GM23338 (cell line): ENCODE measurements around the gene TAS2R41. TPM values are rescaled to one million over a fixed set of nuclear protein-coding genes. Genes with fewer than 3 reads are reported as not detected.

ENCODE experiments used
- ATAC-seq: fragments of 200-7000 bp; cut with Tn5 transposase; 3 replicates; pipeline ENCODE4 v1.9.1; 2020
- DNase-seq: peaks from one replicate; pipeline ENCODE4 v3.0.0-alpha.2; 2015; ENCODE audit warnings: low spot score
- H2AFZ ChIP-seq: fragments of 200-600 bp; sonication (generic); 2 replicates; pipeline ENCODE4 v1.8.0; 2016; ENCODE audit warnings: antibody characterized with exemption, mild to moderate bottlenecking, moderate library complexity
- H3F3A ChIP-seq: fragments of 200-600 bp; sonication (generic); replicated peaks from 2 replicates; pipeline ENCODE4 v1.8.0; 2017; ENCODE audit warnings: antibody characterized with exemption, mixed run types, low read depth
- H3K27ac ChIP-seq: fragments of 200-600 bp; sonication (generic); 2 replicates; pipeline ENCODE4 v1.6.1; 2016; ENCODE audit warnings: low read depth
- H3K27me3 ChIP-seq: fragments of 200-600 bp; sonication (generic); 2 replicates; pipeline ENCODE4 v1.8.0; 2016; ENCODE audit warnings: mild to moderate bottlenecking, mixed run types, moderate library complexity; ENCODE audit not compliant: insufficient read depth
- H3K36me3 ChIP-seq: fragments of 200-600 bp; sonication (generic); 2 replicates; pipeline ENCODE4 v1.8.0; 2016; ENCODE audit warnings: mild to moderate bottlenecking; ENCODE audit not compliant: insufficient read depth
- H3K4me1 ChIP-seq: fragments of 200-600 bp; sonication (generic); 2 replicates; pipeline ENCODE4 v1.8.0; 2016; ENCODE audit warnings: mild to moderate bottlenecking, moderate library complexity; ENCODE audit not compliant: insufficient read depth
- H3K4me2 ChIP-seq: fragments of 200-600 bp; sonication (generic); 2 replicates; pipeline ENCODE4 v1.7.1; 2017; ENCODE audit warnings: mixed run types
- H3K4me3 ChIP-seq: fragments of 200-600 bp; sonication (generic); 2 replicates; pipeline ENCODE4 v1.6.1; 2016; ENCODE audit warnings: mixed run types
- H3K79me2 ChIP-seq: fragments of 200-600 bp; sonication (generic); replicated peaks from 2 replicates; pipeline ENCODE4 v1.8.0; 2017; ENCODE audit warnings: mild to moderate bottlenecking; ENCODE audit not compliant: insufficient read depth
- H3K9me2 ChIP-seq: fragments of 200-600 bp; sonication (generic); 2 replicates; pipeline ENCODE4 v1.8.0; 2017; ENCODE audit not compliant: insufficient read depth
- H4K20me1 ChIP-seq: fragments of 200-600 bp; sonication (generic); replicated peaks from 2 replicates; pipeline ENCODE4 v1.8.0; 2017; ENCODE audit warnings: mild to moderate bottlenecking; ENCODE audit not compliant: insufficient read depth
- H3K27ac Mint-ChIP-seq: 2 replicates; pipeline ENCODE4 v1.8.0; 2020; ENCODE audit warnings: inconsistent platforms, mild to moderate bottlenecking, moderate library complexity, mixed read lengths
- H3K27me3 Mint-ChIP-seq: 3 replicates; pipeline ENCODE4 v1.8.0; 2022; ENCODE audit warnings: low read depth, mild to moderate bottlenecking, moderate library complexity, mixed read lengths, inconsistent platforms; ENCODE audit not compliant: insufficient read depth, poor library complexity
- H3K36me3 Mint-ChIP-seq: 3 replicates; pipeline ENCODE4 v1.8.0; 2021; ENCODE audit warnings: low read depth, mild to moderate bottlenecking, inconsistent platforms, moderate library complexity, mixed read lengths
- H3K4me1 Mint-ChIP-seq: 3 replicates; pipeline ENCODE4 v1.8.0; 2020; ENCODE audit warnings: mild to moderate bottlenecking, inconsistent platforms, mixed read lengths
- H3K4me3 Mint-ChIP-seq: 3 replicates; pipeline ENCODE4 v1.8.0; 2021; ENCODE audit warnings: moderate library complexity, mild to moderate bottlenecking, inconsistent platforms, mixed read lengths
- H3K9me3 Mint-ChIP-seq: 3 replicates; pipeline ENCODE4 v1.8.0; 2020; ENCODE audit warnings: moderate library complexity, mild to moderate bottlenecking, inconsistent platforms, mixed read lengths
- CTCF ChIP-seq, 2 experiments: fragments of 200-600 bp in 1 of 2; sonication (generic) in 1 of 2; conservative IDR thresholded peaks; 2 replicates each; pipeline versions ENCODE4 v1.5.1 to v1.6.1; 2016 to 2017; ENCODE audit warnings: antibody characterized with exemption in 2 of 2, low read depth in 2 of 2, mild to moderate bottlenecking in 2 of 2, moderate library complexity in 1 of 2
- JUNB ChIP-seq: IDR thresholded peaks from one replicate; pipeline ENCODE4 v1.6.1; 2016; ENCODE audit warnings: antibody characterized with exemption; ENCODE audit not compliant: unreplicated experiment
- STAT1 ChIP-seq: IDR thresholded peaks from one replicate; pipeline ENCODE4 v1.6.1; 2016; ENCODE audit warnings: antibody characterized with exemption; ENCODE audit not compliant: unreplicated experiment
- ZNF331 ChIP-seq: fragments of 250-450 bp; sonication (Bioruptor Pico); IDR thresholded peaks from 2 replicates; pipeline ENCODE4 v1.5.0; 2020; ENCODE audit warnings: low read depth, mild to moderate bottlenecking, moderate library complexity
- ZNF462 ChIP-seq: fragments of 250-450 bp; sonication (Bioruptor Pico); IDR thresholded peaks from 2 replicates; pipeline ENCODE4 v1.5.0; 2020; ENCODE audit warnings: mild to moderate bottlenecking, moderate library complexity
- polyA plus RNA-seq: library from polyadenylated mRNA; unstranded; fragments of >200 nt; fragmentation: Nextera tagmentation; extraction: Ambion mirVana; gene quantifications from 2 replicates; pipeline ENCODE4 v1.2.1, GENCODE V29; 2016
- total RNA-seq: library from RNA; depleted of rRNA; stranded (reverse); fragments of >200 nt; shearing (Covaris generic); gene quantifications from 2 replicates; pipeline ENCODE4 v1.2.3, GENCODE V29; 2014

TAS2R41 gene
- total and polyA plus RNA-seq, 2 experiments from 2014 or later, result 1.2 TPM; not detected in 1

- H3K36me3 Mint-ChIP-seq, result no peaks in the 10 kb centered on the region
These were observed 16.9 kb downstream of the TAS2R41 start for GRCh38 chr7:143494622-143495021.

GRCh38 chr7:143495851-143496250 is 18.2 kb downstream of the TAS2R41 start:
- no peak overlapping the region for H2AFZ ChIP-seq
- H3K27me3 ChIP-seq, result no peaks in the 10 kb centered on the region
- no peaks in the 10 kb centered on the region for H3F3A ChIP-seq
- no peak for TF ChIP-seq ZNF462 (CRISPR knock-in tag)
- TF ChIP-seq JUNB, result no peak
- TF ChIP-seq ZNF331 (CRISPR knock-in tag), result no peak
- TF ChIP-seq STAT1, result no peak
- Mint-ChIP-seq H3K4me1 (peaks cover 3% of the 10 kb centered on the region; the same call in 1 of the 3 replicates), H3K9me3 (no peaks in the 10 kb centered on the region), H3K36me3 (no peaks in the 10 kb centered on the region), H3K4me3 (no peak overlapping the region), H3K27me3 (peaks cover 4% of the 10 kb centered on the region), H3K27ac (no peak overlapping the region)
- ATAC-seq (no peak), DNase-seq (no peak)
- H3K36me3 ChIP-seq, result no peaks in the 10 kb centered on the region
- no peak overlapping the region for H3K4me2 ChIP-seq
- H3K27ac ChIP-seq, result no peak overlapping the region
- H3K4me1 ChIP-seq, result no peaks in the 10 kb centered on the region
- no peaks in the 10 kb centered on the region for H4K20me1 ChIP-seq
- no peaks in the 10 kb centered on the region for H3K79me2 ChIP-seq
- no peak overlapping the region for H3K4me3 ChIP-seq
- H3K9me2 ChIP-seq, result no peaks in the 10 kb centered on the region; the same call in none of the 2 replicates

More at GRCh38 chr7:143494622-143495021, 16.9 kb downstream of the TAS2R41 start:
- Mint-ChIP-seq H3K27me3 (peaks cover 4% of the 10 kb centered on the region), H3K27ac (no peak overlapping the region), H3K9me3 (no peaks in the 10 kb centered on the region), H3K4me1 (peaks cover 3% of the 10 kb centered on the region; the same call in 1 of the 3 replicates), H3K4me3 (no peak overlapping the region)
- no peaks in the 10 kb centered on the region for H3K36me3 ChIP-seq
- H2AFZ ChIP-seq, result no peak overlapping the region
- ATAC-seq, result peak; percentile 49
- no peaks in the 10 kb centered on the region for H3K79me2 ChIP-seq
- no peak overlapping the region for H3K4me2 ChIP-seq
- H3K4me1 ChIP-seq, result no peaks in the 10 kb centered on the region
- no peak overlapping the region for H3K4me3 ChIP-seq
- no peak for TF ChIP-seq ZNF331 (CRISPR knock-in tag)
- TF ChIP-seq CTCF (conservative IDR thresholded peaks at IDR 0.05; ENCODE audit: low read depth in 2 of 2), result peak in 1 of 2 experiments; percentile 34; a peak in 1 of 4 replicates
- H4K20me1 ChIP-seq, result no peaks in the 10 kb centered on the region
- peak; percentile 53 for DNase-seq
- no peaks in the 10 kb centered on the region for H3F3A ChIP-seq
- H3K27ac ChIP-seq, result no peak overlapping the region
- H3K9me2 ChIP-seq, result no peaks in the 10 kb centered on the region; the same call in none of the 2 replicates
- no peaks in the 10 kb centered on the region for H3K27me3 ChIP-seq
